HG02870 (cell line): ENCODE data around the gene PPP1R1C.

Experiments
- ATAC-seq: cut with Tn5 transposase; IDR thresholded peaks from one replicate; pipeline ENCODE4 v1.9.1; 2021; ENCODE audit warnings: mild to moderate bottlenecking, moderate library complexity; ENCODE audit not compliant: unreplicated experiment

The PPP1R1C gene

GRCh38 chr2:181971032-181971431 is 14.6 kb upstream of the PPP1R1C start:
- ATAC-seq = no peak

GRCh38 chr2:181972431-181973170 is 13.1 kb upstream of the PPP1R1C start:
- no peak for ATAC-seq

GRCh38 chr2:181973171-181973783 is 12.4 kb upstream of the PPP1R1C start:
- ATAC-seq = no peak

GRCh38 chr2:181977661-181978350 is 7.8 kb upstream of the PPP1R1C start:
- peak; percentile 67 for ATAC-seq

GRCh38 chr2:181978351-181979150 is 7.1 kb upstream of the PPP1R1C start:
- peak; percentile 39 for ATAC-seq

GRCh38 chr2:181984060-181984459 is 1.6 kb upstream of the PPP1R1C start:
- no peak for ATAC-seq

- no peak for ATAC-seq
Measured at GRCh38 chr2:181984814-181985631, 630 bp upstream of the PPP1R1C start.

- ATAC-seq = no peak
Measured at GRCh38 chr2:181988154-181988924, 2.7 kb downstream of the PPP1R1C start.

- ATAC-seq = no peak
Measured at GRCh38 chr2:181989099-181989498, 3.4 kb downstream of the PPP1R1C start.

GRCh38 chr2:181991171-181991885 is 5.7 kb downstream of the PPP1R1C start:
- peak; percentile 95 for ATAC-seq

- peak; percentile 81 for ATAC-seq
Measured at GRCh38 chr2:181992776-181993175, 7.1 kb downstream of the PPP1R1C start.

- no peak for ATAC-seq
Measured at GRCh38 chr2:181995289-181995688, 9.6 kb downstream of the PPP1R1C start.

GRCh38 chr2:181998041-181998835 is 12.6 kb downstream of the PPP1R1C start:
- no peak for ATAC-seq

GRCh38 chr2:181998891-181999654 is 13.4 kb downstream of the PPP1R1C start:
- no peak for ATAC-seq

GRCh38 chr2:181999911-182000310 is 14.3 kb downstream of the PPP1R1C start:
- no peak for ATAC-seq

- no peak for ATAC-seq
Measured at GRCh38 chr2:182004945-182005520, 19.4 kb downstream of the PPP1R1C start.
